Hepatocyte (in vitro differentiated cells): ENCODE measurements around the gene TENT5C.

Source experiments
- CTCF ChIP-seq: fragments of 200-600 bp; sonication (generic); IDR thresholded peaks from 2 replicates; pipeline ENCODE4 v1.5.1; 2016; ENCODE audit warnings: antibody characterized with exemption, mild to moderate bottlenecking; ENCODE audit not compliant: poor library complexity
- EZH2phosphoT487 ChIP-seq: fragments of 200-600 bp; sonication (generic); IDR thresholded peaks from one replicate; pipeline ENCODE4 v1.6.1; 2018; ENCODE audit warnings: antibody characterized with exemption, mild to moderate bottlenecking, low read depth, moderate library complexity; ENCODE audit not compliant: unreplicated experiment, severe bottlenecking

- TF ChIP-seq CTCF (no peak), EZH2phosphoT487 (no peak)
These were observed 65.3 kb downstream of the TENT5C start for GRCh38 chr1:117670976-117671780.
